GM19455 (cell line): ENCODE data around the gene PTCD2.

Experiments used
- ATAC-seq: cut with Tn5 transposase; IDR thresholded peaks from one replicate; pipeline ENCODE4 v1.9.1; 2021; ENCODE audit not compliant: unreplicated experiment

PTCD2 gene

GRCh38 chr5:72319976-72320752 lies at the start of gene PTCD2, which contains the start of gene MRPS27:
TSS of gene PTCD2 (plus strand) at chr5:72320373. CDS start at chr5:72320383, 10 bp downstream.
TSS of gene MRPS27 (minus strand) at chr5:72320240. CDS start at chr5:72320221, 19 bp downstream.
- peak; percentile 98 for ATAC-seq

- ATAC-seq = no peak
Observed at GRCh38 chr5:72271702-72272101, 48.5 kb upstream of the PTCD2 start.

- no peak for ATAC-seq
Observed at GRCh38 chr5:72272398-72272797, 47.8 kb upstream of the PTCD2 start.

- no peak for ATAC-seq
Observed at GRCh38 chr5:72273547-72273946, 46.6 kb upstream of the PTCD2 start.

- no peak for ATAC-seq
Observed at GRCh38 chr5:72276219-72276752, 43.9 kb upstream of the PTCD2 start.

GRCh38 chr5:72280581-72281069 lies 39.5 kb upstream of the PTCD2 start:
- no peak for ATAC-seq

- ATAC-seq = no peak
Observed at GRCh38 chr5:72281430-72281763, 38.8 kb upstream of the PTCD2 start.

GRCh38 chr5:72281764-72282499 lies 38.2 kb upstream of the PTCD2 start:
- ATAC-seq = no peak

- ATAC-seq = no peak
Observed at GRCh38 chr5:72282878-72283277, 37.3 kb upstream of the PTCD2 start.

- ATAC-seq = no peak
Observed at GRCh38 chr5:72283358-72283757, 36.8 kb upstream of the PTCD2 start.

GRCh38 chr5:72284559-72285423 lies 35.4 kb upstream of the PTCD2 start:
- no peak for ATAC-seq

GRCh38 chr5:72285424-72285821 lies 34.8 kb upstream of the PTCD2 start:
- no peak for ATAC-seq

- no peak for ATAC-seq
Observed at GRCh38 chr5:72286798-72287197, 33.4 kb upstream of the PTCD2 start.

- no peak for ATAC-seq
Observed at GRCh38 chr5:72288924-72289323, 31.2 kb upstream of the PTCD2 start.

GRCh38 chr5:72290356-72291133 lies 29.6 kb upstream of the PTCD2 start:
- no peak for ATAC-seq

- ATAC-seq = no peak
Observed at GRCh38 chr5:72291601-72292000, 28.6 kb upstream of the PTCD2 start.

- no peak for ATAC-seq
Observed at GRCh38 chr5:72292411-72292810, 27.8 kb upstream of the PTCD2 start.

GRCh38 chr5:72293495-72294055 lies 26.6 kb upstream of the PTCD2 start:
- no peak for ATAC-seq

GRCh38 chr5:72294473-72294872 lies 25.7 kb upstream of the PTCD2 start:
- no peak for ATAC-seq

GRCh38 chr5:72295539-72295938 lies 24.6 kb upstream of the PTCD2 start:
- no peak for ATAC-seq
